ENCODE data around the gene NUP98.

NUP98 gene

DNA sequence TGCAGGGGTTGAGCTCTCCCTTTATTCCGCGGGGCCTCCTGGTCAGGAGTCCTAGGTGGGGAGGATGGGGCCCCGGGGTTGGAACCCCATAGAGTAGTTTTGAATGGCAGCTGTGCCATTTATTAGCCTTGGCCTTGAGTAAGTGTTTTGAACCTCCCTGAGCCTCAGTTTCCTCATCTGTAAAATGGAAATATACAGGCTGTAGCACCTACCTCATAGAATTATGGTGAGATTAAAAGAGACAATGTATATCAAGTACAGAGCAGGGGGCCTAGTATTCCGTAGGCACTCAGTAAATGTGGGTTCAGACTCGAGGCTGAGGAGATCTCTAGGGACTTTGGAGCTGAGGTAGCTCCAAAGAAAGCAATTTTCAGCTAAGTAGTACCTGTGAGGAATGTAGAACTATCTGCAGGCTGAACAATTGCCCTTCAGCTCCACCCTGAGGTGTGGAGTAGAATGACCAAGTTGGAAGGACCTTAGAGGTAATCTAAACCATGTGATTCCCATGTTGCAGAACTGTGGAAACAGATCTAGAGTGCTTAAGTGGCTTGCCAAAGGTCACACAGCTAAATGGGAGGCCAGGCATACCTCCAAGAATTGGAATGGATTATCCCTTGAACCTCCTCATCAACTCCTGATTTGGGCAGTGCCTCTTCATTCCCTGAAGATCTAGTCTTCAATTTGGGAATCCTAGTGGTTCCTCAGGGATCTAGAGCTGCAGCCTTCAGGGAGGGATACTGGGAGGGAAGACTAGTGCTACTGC is 11.7 kb upstream of the NUP98 start:
- TF ChIP-seq CEBPB (IDR thresholded peaks at IDR 0.05) (no peak), CREB1 (IDR thresholded peaks at IDR 0.05; ENCODE audit: low read depth) (no peak), EP300 (IDR thresholded peaks at IDR 0.05; ENCODE audit: borderline replicate concordance) (no peak), TAF1 (IDR thresholded peaks at IDR 0.05; ENCODE audit: low read depth) (no peak), RAD21 (IDR thresholded peaks at IDR 0.05; ENCODE audit: low read depth) (peak; percentile 71)
- TF ChIP-seq, protein P1, sequence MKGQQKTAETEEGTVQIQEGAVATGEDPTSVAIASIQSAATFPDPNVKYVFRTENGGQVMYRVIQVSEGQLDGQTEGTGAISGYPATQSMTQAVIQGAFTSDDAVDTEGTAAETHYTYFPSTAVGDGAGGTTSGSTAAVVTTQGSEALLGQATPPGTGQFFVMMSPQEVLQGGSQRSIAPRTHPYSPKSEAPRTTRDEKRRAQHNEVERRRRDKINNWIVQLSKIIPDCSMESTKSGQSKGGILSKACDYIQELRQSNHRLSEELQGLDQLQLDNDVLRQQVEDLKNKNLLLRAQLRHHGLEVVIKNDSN (IDR thresholded peaks at IDR 0.05): 0 out of 2 replicates have a peak, but pooled peaks have one; percentile 21

DNA sequence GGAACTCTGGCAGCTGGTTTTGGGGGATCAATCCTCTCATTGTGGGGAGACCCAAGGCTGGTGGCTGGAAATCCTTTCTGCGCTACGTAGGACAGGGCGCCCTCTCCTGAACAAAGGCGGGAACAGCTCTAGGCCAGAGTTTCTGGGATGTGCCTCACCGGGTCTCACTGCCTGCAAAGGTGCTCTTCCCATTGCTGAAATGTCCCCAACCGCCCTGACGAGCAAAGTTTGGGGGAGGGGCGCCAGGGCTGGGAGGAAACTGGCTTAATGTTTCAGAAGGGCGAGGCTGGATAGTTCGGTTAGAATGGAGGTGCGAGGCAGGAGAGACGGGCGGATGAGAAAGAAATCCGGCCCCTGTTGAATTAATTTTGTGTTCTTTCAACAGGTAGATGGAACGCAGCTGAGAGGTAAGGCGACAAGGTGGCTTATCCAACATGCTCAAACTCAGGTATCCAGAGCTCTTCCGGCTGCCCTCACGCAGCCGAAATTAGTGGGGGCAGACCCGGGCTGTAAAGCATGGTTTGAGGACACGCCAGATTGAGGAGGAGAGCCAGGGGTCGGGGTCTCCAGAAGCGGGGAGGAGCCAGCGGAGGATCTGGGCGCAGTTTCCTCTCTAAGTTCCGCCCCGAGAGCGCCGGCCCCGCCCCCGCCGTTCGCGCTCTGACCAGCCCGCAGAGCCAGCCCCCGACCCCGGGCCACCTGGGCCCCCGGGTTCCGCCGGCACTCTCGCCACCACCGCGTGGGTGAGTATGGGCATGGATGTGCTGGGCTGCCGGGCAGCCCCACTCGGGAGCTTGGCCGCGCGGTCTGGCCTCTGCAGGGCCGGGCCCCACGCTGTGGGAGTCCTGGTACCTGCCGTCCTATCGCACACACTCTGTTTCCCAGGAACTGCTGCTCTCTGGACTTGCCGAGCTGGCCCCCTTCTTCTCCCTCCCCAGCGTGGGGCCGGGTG is 10.8 kb upstream of the NUP98 start, which contains the start of gene PGAP2:
TSS of gene PGAP2 (plus strand) at position 652 of the 952 bp plus-strand sequence. CDS start 2,700 bp downstream, outside the sequence.
- TF ChIP-seq RAD21 (IDR thresholded peaks at IDR 0.05; ENCODE audit: low read depth) (peak; percentile 72), ZBTB7A (IDR thresholded peaks at IDR 0.05; ENCODE audit: low read depth) (peak; percentile 98), TAF1 (IDR thresholded peaks at IDR 0.05; ENCODE audit: low read depth) (peak; percentile 23; the same call in 1 of the 2 replicates), TCF12 (IDR thresholded peaks at IDR 0.05; ENCODE audit: low read depth) (0 out of 2 replicates have a peak, but pooled peaks have one; percentile 17)
- TF ChIP-seq, protein P2, sequence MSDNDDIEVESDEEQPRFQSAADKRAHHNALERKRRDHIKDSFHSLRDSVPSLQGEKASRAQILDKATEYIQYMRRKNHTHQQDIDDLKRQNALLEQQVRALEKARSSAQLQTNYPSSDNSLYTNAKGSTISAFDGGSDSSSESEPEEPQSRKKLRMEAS (IDR thresholded peaks at IDR 0.05): no peak

DNA sequence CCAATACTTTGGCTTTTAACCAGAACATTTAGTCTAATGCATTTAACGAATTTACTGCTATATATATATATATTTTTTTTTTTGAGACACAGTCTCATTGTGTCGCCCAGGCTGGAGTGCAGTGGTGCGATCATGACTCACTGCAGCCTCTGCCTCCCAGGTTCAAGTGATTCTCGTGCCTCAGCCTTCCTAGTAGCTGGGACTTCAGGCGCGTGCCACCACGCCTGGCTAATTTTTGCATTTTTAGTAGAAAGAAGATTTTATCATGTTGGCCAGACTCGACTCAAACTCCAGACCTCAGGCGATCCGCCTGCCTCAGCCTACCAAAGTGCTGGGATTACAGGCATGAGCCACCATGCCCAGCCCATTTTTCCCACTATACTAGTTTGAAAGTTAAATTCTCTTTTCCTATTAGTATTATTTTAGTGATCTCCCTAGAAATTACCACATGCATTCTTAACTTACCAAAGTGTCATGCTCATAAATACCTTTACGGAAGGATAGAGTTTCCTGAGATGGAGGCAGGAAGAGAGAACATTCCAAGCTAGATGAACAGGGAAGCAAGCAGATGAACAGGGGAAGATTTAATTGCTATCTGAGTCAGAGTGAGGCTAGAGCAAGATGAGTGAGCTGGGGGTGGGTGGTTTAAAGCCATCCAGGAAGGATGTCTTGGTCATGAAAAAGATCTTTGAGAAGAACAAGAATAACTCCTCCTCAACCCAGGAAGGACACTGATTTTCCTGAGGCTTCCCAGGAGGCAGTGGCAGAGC is 6.6 kb upstream of the NUP98 start:
- TF ChIP-seq FOXM1 (IDR thresholded peaks at IDR 0.05; ENCODE audit: borderline replicate concordance, low read depth) (no peak), CREB1 (IDR thresholded peaks at IDR 0.05; ENCODE audit: low read depth) (no peak), TEAD4 (IDR thresholded peaks at IDR 0.05) (no peak), TAF1 (IDR thresholded peaks at IDR 0.05; ENCODE audit: low read depth) (no peak), EGR1 (IDR thresholded peaks at IDR 0.05) (no peak), ZBTB7A (IDR thresholded peaks at IDR 0.05; ENCODE audit: low read depth) (no peak), YY1 (IDR thresholded peaks at IDR 0.05; ENCODE audit: low read depth) (no peak), NFIC (IDR thresholded peaks at IDR 0.05) (no peak), RAD21 (IDR thresholded peaks at IDR 0.05; ENCODE audit: low read depth) (no peak)
- TF ChIP-seq, protein P2 (IDR thresholded peaks at IDR 0.05): no peak
- TF ChIP-seq, protein P1 (IDR thresholded peaks at IDR 0.05): no peak

DNA sequence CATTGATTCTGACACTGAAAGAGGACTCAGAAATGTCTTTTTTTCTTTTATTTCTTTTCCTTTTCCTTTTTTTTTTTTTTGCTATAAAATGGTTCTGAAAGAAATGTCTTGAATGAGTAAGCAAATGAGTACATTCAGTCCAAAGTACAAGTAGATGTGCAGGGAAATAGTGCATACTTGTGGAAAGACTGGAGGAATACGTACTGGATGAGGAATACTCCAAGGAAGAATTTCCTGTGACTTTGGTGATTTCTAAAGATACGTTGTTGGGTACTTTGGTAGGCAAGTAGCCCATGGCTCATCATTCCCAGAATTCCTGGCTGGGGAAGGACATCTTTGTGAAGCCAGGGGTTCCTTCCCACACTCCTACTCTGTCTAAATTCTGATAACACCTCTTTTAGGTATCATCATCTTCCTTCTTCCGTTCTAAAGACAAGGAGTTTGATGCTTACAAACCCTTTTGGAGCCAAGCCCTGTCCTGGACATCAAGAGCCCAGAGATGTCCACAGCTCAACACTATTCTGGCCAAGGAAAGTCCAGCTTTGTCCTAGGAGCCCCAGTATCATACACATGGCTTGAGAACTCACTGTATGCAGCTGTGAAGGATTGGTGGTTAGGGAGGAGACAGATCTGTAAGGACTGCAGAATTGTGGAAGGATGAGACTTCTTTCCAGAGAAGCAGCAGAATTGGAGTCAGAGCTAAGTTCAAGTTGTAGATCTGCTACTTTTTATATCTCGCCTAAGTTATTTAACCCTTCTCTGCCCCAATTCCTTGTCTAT is 4.8 kb upstream of the NUP98 start:
- TF ChIP-seq TAF1 (IDR thresholded peaks at IDR 0.05; ENCODE audit: low read depth) (no peak), RAD21 (IDR thresholded peaks at IDR 0.05; ENCODE audit: low read depth) (no peak), EP300 (IDR thresholded peaks at IDR 0.05; ENCODE audit: borderline replicate concordance) (no peak), TEAD4 (IDR thresholded peaks at IDR 0.05) (no peak), YY1 (IDR thresholded peaks at IDR 0.05; ENCODE audit: low read depth) (no peak), TCF12 (IDR thresholded peaks at IDR 0.05; ENCODE audit: low read depth) (no peak), EGR1 (IDR thresholded peaks at IDR 0.05) (no peak), FOXM1 (IDR thresholded peaks at IDR 0.05; ENCODE audit: borderline replicate concordance, low read depth) (no peak), CREB1 (IDR thresholded peaks at IDR 0.05; ENCODE audit: low read depth) (no peak)
- TF ChIP-seq, protein P3, sequence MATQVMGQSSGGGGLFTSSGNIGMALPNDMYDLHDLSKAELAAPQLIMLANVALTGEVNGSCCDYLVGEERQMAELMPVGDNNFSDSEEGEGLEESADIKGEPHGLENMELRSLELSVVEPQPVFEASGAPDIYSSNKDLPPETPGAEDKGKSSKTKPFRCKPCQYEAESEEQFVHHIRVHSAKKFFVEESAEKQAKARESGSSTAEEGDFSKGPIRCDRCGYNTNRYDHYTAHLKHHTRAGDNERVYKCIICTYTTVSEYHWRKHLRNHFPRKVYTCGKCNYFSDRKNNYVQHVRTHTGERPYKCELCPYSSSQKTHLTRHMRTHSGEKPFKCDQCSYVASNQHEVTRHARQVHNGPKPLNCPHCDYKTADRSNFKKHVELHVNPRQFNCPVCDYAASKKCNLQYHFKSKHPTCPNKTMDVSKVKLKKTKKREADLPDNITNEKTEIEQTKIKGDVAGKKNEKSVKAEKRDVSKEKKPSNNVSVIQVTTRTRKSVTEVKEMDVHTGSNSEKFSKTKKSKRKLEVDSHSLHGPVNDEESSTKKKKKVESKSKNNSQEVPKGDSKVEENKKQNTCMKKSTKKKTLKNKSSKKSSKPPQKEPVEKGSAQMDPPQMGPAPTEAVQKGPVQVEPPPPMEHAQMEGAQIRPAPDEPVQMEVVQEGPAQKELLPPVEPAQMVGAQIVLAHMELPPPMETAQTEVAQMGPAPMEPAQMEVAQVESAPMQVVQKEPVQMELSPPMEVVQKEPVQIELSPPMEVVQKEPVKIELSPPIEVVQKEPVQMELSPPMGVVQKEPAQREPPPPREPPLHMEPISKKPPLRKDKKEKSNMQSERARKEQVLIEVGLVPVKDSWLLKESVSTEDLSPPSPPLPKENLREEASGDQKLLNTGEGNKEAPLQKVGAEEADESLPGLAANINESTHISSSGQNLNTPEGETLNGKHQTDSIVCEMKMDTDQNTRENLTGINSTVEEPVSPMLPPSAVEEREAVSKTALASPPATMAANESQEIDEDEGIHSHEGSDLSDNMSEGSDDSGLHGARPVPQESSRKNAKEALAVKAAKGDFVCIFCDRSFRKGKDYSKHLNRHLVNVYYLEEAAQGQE (IDR thresholded peaks at IDR 0.05; ENCODE audit: low read depth): no peak

DNA sequence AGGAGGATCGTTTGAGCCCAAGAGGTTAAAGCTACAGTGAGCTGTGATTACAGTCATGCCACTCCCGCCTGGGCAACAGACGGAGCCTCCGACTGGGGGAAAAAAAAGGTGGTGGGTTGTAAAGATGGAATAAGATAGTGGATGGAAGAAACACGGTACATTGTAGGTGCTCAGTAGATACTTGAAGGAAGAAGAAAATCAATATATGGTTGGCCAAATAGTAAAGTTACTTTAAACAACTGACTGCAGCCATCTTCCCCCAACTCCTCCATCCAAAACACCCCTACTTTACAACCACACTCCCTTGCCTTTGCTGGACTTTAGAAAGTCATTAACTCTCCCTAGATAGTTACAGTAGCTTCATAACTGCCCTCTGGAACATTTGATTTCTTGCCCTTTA is 2.5 kb upstream of the NUP98 start:
- TF ChIP-seq RAD21 (IDR thresholded peaks at IDR 0.05; ENCODE audit: low read depth) (no peak), CEBPB (IDR thresholded peaks at IDR 0.05) (no peak), EGR1 (IDR thresholded peaks at IDR 0.05) (no peak), EP300 (IDR thresholded peaks at IDR 0.05; ENCODE audit: borderline replicate concordance) (no peak), TAF1 (IDR thresholded peaks at IDR 0.05; ENCODE audit: low read depth) (no peak), FOXM1 (IDR thresholded peaks at IDR 0.05; ENCODE audit: borderline replicate concordance, low read depth) (no peak), YY1 (IDR thresholded peaks at IDR 0.05; ENCODE audit: low read depth) (no peak), TEAD4 (IDR thresholded peaks at IDR 0.05) (no peak)
- TF ChIP-seq, protein P1 (IDR thresholded peaks at IDR 0.05): no peak

Measured in Ishikawa (cell line).